A673 (cell line): ENCODE measurements around the gene FBLN1.

Experiments used
- CTCF ChIP-seq: fragments of 300-800, 200-600 bp; sonication (generic); conservative IDR thresholded peaks from 2 replicates; pipeline ENCODE4 v1.5.1; 2017; ENCODE audit warnings: low read depth, mild to moderate bottlenecking, antibody characterized with exemption, low read length, moderate library complexity, mixed read lengths
- EZH2 ChIP-seq: fragments of 200-600 bp; sonication (generic); IDR thresholded peaks from 2 replicates; pipeline ENCODE4 v1.6.1; 2017; ENCODE audit warnings: borderline replicate concordance, low read depth, mild to moderate bottlenecking, mixed read lengths, antibody characterized with exemption, low read length; ENCODE audit not compliant: poor library complexity, severe bottlenecking

- TF ChIP-seq CTCF (no peak), EZH2 (no peak)
Measured at GRCh38 chr22:45575173-45575572, 72.5 kb downstream of the FBLN1 start.
